Activated T-cell treated with anti-CD3 and anti-CD28 coated beads, Interleukin-2, amount 50 U/mL, for 4 hours (primary cell): ENCODE results near the gene ACBD6. TPM values are rescaled to one million over a fixed set of nuclear protein-coding genes. Genes with fewer than 3 reads are reported as not detected.

Source experiments
- ATAC-seq, 2 donors: fragments of 200-7000 bp; cut with Tn5 transposase; one replicate each; pipeline ENCODE4 v1.10.0; 2021
- DNase-seq: peaks from one replicate; pipeline ENCODE4 v3.0.0-alpha.2; 2020
- H3K27me3 Mint-ChIP-seq: one replicate; pipeline ENCODE4 v1.8.0; 2021; ENCODE audit warnings: low read depth, mixed read lengths
- H3K36me3 Mint-ChIP-seq: one replicate; pipeline ENCODE4 v1.8.0; 2022; ENCODE audit warnings: mixed read lengths; ENCODE audit not compliant: insufficient read depth
- H3K4me1 Mint-ChIP-seq: one replicate; pipeline ENCODE4 v1.8.0; 2021; ENCODE audit warnings: low read depth, mixed read lengths
- H3K4me3 Mint-ChIP-seq: one replicate; pipeline ENCODE4 v1.8.0; 2021; ENCODE audit warnings: mild to moderate bottlenecking, moderate library complexity, mixed read lengths
- H3K9me3 Mint-ChIP-seq: one replicate; pipeline ENCODE4 v1.8.0; 2021; ENCODE audit warnings: mixed read lengths
- total RNA-seq, 3 donors: library from RNA; stranded (reverse); gene quantifications; one replicate each; pipeline ENCODE4 v1.2.1, GENCODE V29; 2021

The ACBD6 gene
- total RNA-seq, 3 donors from 2014 or later, result 54.9 to 63.6 (median 60.7) TPM

DNA sequence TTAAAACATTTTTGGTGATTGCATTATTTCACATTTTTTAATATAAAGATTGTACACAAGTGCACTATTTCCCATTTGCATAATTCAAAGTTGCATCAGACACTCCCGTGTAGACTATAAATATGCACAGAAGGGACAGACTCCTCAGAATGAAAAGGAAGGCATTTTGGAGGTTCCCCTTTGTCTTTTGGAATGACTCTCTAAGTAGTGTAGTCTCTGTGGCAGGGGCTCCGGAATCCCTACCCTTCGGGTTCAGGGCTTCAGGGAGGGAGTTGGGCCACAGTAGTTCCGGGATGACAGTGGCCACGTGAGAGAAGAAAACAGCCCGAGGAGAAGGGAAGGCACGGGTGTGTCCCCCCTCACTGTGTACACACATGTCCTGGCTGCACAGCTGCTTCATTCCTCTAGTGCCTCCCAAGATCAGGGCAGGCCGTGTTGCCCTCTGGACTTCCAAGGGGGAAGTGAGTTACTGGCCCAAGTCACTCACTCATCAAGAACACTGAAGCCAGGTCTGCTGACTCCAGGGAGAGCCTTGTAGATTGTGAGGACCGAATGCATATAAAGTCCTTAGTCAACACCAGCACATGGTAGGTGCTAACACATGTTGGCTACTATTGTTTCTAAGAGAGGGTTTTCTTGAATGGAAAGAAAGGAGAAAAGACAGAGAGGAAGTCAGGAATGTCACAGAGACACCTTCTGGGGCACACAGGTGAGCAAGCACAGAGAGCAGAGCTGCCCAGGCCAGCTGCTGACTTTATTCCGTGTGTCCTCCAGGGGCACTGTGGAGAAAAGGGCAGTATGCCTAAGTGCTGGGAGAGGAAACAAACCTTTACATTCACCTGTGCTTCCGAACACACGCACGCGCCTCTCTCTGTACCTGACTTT is 232.5 kb downstream of the ACBD6 start:
- no peaks in the 10 kb centered on the region for H3K4me1 Mint-ChIP-seq
- H3K9me3 Mint-ChIP-seq, result no peaks in the 10 kb centered on the region
- peaks cover 6% of the 10 kb centered on the region for H3K36me3 Mint-ChIP-seq
- H3K4me3 Mint-ChIP-seq, result no peak overlapping the region
- no peaks in the 10 kb centered on the region for H3K27me3 Mint-ChIP-seq
- ATAC-seq, result peak in 1 of 2 donors; percentile 27
- no peak for DNase-seq

DNA sequence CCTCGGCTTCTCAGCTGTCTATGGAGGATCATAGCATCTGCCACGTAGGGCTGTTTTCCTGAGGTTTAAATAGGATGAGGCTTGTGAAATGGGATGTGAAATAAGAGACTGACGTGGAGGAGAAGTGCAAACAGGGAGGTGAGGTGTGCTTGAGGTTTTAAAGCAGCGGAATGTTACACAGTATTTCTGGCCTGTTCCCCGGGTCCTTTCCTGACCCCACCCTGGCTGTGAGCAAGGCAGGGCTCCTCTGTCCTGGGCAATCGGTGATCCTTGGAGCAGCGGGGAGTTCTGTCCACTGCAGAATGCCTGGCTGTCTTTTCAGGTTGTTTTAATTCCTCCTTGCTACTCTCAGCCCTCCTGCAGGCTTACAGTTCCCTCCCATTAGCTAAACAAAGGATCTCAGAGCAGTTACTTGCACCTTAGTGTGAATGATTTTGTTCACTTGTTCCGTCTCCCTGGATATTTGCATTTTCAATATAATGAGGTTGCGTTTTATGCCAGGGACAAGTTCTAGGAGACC is 233.8 kb downstream of the ACBD6 start:
- Mint-ChIP-seq H3K36me3 (peaks cover 2% of the 10 kb centered on the region), H3K27me3 (no peaks in the 10 kb centered on the region), H3K4me3 (no peak overlapping the region), H3K9me3 (no peaks in the 10 kb centered on the region), H3K4me1 (no peaks in the 10 kb centered on the region)
- DNase-seq, result no peak
- ATAC-seq, result no peak

DNA sequence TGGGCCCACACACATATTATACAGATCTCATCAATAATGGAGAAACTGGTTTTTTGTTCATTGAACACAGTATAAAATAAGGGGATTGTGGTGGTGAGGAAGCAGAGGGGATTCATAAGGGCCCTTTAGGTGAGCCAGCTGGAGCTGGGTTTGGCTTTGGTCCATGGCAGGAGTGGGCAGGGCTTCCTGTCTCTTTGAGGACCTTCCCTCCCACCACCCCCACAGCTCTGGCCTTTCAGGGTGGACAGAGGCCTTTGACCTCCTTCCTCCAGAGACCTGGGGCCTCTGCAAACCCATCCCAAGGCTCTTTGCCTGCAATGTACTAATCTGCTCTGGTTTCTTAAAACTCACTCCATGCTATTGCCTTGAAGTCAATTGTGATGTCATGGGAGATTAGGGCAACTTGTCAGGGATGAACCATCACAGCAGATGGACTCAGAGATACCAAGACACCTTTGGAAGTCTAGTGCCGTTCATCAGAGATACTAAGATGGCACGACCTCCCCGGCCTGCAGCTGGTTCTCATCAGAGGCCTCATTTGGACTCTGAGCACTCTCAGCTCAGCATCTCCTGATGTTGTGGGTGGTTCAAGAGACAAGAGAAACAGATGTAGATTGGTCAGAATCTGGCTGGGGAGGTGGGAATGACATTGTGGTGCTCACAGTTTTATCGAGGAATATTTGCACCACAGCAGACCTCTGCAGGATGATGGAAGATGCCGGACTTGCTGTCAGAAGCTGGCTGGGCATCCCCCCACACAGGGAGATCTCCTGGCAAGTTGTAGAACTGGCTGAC is 234.4 kb downstream of the ACBD6 start:
- Mint-ChIP-seq H3K4me1 (no peaks in the 10 kb centered on the region), H3K36me3 (peaks cover 1% of the 10 kb centered on the region), H3K27me3 (no peaks in the 10 kb centered on the region), H3K4me3 (no peak overlapping the region), H3K9me3 (no peaks in the 10 kb centered on the region)
- ATAC-seq, result no peak
- DNase-seq, result no peak

DNA sequence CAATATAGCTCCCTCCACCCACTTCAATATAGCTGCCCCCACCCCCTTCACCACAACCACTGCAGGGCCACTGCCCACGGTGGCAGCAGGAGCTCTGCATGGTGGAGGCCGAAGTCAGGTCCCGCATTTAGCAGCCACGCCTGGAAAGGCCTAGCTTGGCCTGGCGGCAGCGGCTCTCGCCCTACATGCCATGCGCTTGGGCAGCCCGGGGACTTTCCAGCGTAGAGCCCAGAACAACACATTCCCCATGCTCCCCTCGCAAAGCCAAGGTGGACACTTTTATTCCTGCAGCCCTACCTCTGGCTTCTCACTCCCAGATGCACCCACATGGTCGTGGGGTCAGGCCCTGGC is 235.2 kb downstream of the ACBD6 start:
- no peak for DNase-seq
- Mint-ChIP-seq H3K36me3 (no peaks in the 10 kb centered on the region), H3K4me3 (no peak overlapping the region), H3K9me3 (no peaks in the 10 kb centered on the region), H3K4me1 (no peaks in the 10 kb centered on the region), H3K27me3 (no peaks in the 10 kb centered on the region)
- no peak for ATAC-seq

DNA sequence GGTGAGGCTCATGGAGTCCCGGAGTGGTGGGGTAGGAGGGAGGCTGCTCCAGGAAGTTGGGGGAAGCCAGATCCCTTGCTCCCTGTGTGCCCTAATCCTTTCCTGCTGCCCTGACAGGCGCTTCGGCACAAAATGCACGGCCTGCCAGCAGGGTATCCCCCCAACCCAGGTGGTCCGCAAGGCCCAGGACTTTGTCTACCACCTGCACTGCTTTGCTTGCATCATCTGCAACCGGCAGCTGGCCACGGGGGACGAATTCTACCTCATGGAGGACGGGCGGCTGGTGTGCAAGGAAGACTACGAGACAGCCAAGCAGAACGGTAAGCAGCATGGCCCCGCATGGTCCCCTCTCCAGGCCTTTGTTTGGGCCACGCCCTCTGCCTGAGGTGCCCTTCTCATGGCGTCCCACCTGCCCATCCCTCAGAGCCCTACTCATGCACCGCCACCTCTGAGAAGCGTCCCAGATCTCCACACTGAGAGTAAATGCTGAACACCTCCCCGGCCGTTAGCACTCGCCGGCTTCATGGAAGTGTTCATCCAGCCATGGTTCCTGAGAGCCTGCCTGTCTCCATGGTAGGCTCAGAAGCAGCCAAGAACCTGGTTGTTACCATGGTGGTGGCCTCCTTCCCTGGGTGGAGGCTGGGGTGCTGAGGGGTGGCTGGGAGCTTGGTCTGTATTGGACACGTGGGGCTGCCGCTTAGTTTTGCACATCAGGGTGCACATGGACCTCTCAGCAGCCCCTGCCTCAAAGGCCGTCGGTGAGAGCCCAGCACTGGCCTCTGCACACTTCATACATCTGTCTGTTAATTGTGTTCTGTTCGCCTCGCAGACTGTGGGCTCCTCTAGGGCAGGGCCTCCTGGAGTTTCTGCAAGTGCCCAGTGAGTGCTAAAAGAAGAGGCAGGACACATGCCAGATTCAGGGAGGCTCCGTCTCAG is 235.8 kb downstream of the ACBD6 start:
- Mint-ChIP-seq H3K4me1 (no peaks in the 10 kb centered on the region), H3K27me3 (no peaks in the 10 kb centered on the region), H3K9me3 (no peaks in the 10 kb centered on the region), H3K4me3 (no peak overlapping the region), H3K36me3 (no peaks in the 10 kb centered on the region)
- DNase-seq, result no peak
- no peak for ATAC-seq

DNA sequence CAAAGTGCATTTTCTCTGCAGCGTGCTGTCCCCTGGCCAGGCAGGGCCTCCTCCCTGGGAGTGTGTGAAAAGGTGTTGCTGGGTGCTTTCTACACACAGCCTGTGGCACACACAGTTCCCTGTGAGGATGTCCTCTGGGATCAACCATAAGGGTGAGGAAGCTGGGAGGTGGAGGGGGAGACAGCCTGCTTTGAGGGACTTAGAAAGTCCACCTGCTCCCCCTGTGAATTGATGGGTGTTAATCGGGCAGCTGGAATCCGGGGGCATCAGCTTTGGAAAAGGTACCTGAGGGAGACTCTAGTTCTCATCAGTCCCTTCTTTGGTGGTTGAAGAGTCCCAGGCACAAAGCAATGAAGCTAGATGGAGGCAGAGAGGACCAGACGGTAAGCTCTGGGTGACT is 236.5 kb downstream of the ACBD6 start:
- ATAC-seq (no peak), DNase-seq (no peak)
- Mint-ChIP-seq H3K27me3 (no peaks in the 10 kb centered on the region), H3K9me3 (no peaks in the 10 kb centered on the region), H3K4me1 (no peaks in the 10 kb centered on the region), H3K4me3 (no peak overlapping the region), H3K36me3 (no peaks in the 10 kb centered on the region)

DNA sequence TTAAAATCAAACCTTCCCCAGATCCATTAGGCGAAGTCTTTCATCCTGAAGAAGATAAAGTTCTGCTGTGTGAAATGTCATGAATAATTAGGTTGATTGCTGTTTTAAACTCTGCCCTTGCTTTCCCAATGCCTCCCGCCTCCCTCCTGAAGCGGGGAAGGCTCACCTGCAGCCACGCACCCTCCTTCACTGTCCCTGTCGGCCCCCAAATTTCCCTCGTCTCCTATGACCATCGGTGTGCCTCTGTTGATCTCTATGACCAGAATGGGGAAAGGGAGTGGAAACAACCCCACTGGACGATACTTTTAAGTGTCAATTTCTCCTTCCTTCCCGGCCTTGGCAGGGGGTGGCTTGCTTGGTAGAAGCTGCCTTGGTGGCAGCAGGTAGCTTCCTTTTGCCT is 237.2 kb downstream of the ACBD6 start:
- no peaks in the 10 kb centered on the region for H3K27me3 Mint-ChIP-seq
- no peaks in the 10 kb centered on the region for H3K4me1 Mint-ChIP-seq
- DNase-seq, result no peak
- H3K36me3 Mint-ChIP-seq, result no peaks in the 10 kb centered on the region
- no peak overlapping the region for H3K4me3 Mint-ChIP-seq
- no peaks in the 10 kb centered on the region for H3K9me3 Mint-ChIP-seq
- no peak for ATAC-seq

DNA sequence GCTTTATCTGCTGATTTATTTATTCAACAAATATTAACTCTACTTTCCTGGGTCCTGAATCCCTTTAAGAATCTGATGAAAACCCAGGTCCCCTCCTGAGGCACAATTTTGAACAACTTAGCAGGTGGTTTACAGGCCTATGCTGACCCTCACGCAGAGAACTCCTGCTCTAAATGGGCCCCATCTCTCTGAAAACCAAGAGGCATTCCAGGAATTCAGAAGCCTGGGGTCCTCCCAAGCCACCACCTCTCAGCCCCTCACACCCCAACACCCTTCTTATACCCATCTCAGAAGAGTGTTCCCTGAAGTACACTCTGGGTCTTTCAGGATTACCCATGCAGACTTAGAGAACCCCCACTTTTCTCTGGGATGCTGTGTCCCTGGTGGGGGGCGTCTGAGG is 237.8 kb downstream of the ACBD6 start:
- H3K9me3 Mint-ChIP-seq, result no peaks in the 10 kb centered on the region
- ATAC-seq, result no peak
- no peaks in the 10 kb centered on the region for H3K36me3 Mint-ChIP-seq
- DNase-seq, result no peak
- no peaks in the 10 kb centered on the region for H3K4me1 Mint-ChIP-seq
- no peak overlapping the region for H3K4me3 Mint-ChIP-seq
- H3K27me3 Mint-ChIP-seq, result no peaks in the 10 kb centered on the region

DNA sequence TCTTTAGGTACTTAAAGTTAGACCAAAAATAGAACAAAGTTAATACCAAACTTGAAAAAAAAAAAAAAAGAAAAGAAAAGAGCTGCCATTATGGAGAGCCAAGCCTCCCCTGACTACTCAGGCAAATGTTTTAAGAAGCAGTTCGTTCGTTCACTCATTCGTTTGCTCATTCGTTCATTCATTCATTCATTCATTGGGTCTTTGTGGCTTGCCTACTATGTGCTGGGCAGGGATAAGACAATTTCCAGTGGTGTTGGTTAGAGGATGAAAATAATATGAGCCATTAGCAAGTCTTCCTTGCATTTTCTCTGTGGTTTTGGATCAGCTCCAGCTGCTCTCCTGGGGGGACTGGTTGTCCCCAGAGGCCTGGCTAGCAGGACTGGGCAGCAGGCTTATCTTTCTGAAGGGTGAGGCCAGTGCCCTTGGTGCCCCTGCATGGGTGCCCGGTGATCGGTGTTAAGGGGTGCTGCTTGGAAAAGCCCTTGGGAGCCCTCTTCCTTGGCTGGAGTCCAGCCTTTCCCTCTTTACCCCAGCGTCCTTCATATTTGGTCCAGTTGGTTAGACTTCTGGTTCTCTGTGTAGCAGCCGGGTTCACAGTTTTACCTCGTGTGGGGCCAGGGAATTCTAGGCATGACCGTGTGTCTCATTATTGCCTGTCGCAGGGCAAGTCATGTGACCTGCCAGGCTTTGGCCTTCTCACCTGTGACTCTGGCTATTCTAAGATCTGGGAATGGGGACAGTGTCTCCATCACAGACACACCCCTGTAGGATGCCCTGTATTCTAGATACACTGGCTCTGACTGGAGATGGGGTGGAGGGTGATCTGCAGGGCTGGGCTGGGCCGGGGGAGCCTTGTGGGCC is 239.5 kb downstream of the ACBD6 start:
- H3K4me1 Mint-ChIP-seq, result no peaks in the 10 kb centered on the region
- no peaks in the 10 kb centered on the region for H3K36me3 Mint-ChIP-seq
- H3K4me3 Mint-ChIP-seq, result no peak overlapping the region
- peaks cover 9% of the 10 kb centered on the region for H3K27me3 Mint-ChIP-seq
- ATAC-seq, result no peak
- DNase-seq, result no peak
- no peaks in the 10 kb centered on the region for H3K9me3 Mint-ChIP-seq

DNA sequence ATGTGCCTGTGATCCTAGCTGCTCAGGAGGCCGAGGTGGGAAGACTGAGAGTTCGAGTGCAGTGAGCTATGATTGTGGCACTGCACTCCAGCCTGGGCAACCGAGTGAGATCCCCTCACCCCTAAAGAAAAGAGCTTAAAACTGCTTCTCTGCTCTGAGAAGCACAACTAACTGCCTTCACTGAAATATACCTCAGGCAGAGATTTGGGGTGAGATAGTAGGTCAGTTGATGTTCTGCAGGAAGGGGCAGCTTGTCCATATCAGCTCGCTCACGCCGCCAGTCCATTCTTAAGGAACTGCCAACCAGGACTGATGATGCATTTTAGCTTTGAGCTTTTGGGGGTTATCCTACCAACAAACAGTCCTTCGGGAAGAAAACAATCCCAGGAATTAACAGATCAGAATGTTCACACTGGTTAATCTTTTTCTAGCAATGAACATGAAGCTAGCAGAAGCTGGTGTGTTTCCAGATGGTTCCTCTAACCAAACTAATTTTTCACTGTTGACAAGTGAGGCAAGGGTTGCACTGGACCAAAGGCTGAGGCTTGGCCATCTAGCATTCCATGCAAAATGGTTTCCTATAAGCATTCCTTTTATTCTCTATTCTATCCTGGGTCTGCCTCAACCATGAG is 240.7 kb downstream of the ACBD6 start:
- Mint-ChIP-seq H3K9me3 (no peaks in the 10 kb centered on the region), H3K27me3 (peaks cover 18% of the 10 kb centered on the region), H3K36me3 (no peaks in the 10 kb centered on the region), H3K4me1 (no peaks in the 10 kb centered on the region), H3K4me3 (no peak overlapping the region)
- ATAC-seq (no peak), DNase-seq (no peak)

DNA sequence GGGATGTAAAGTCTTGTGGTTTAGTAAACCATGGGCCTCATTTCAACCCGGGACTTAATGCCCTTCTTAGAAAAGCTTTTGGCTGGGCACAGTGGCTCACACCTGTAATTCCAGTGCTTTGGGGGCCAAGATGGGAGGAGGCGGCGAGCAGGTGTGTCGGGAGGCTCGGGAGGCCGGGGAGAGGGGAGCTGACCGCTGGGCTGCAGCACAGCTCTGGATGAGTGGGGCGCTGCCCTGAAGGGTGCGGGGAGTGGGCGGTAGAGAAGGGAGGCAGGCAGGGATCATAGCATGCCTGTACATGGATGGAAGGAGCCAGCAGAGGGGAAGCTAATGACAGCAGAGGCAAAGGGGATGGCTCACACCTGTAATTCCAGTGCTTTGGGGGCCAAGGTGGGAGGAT is 241.3 kb downstream of the ACBD6 start:
- no peak for DNase-seq
- no peaks in the 10 kb centered on the region for H3K9me3 Mint-ChIP-seq
- ATAC-seq, result no peak
- H3K36me3 Mint-ChIP-seq, result no peaks in the 10 kb centered on the region
- no peak overlapping the region for H3K4me3 Mint-ChIP-seq
- H3K4me1 Mint-ChIP-seq, result no peaks in the 10 kb centered on the region
- H3K27me3 Mint-ChIP-seq, result peaks cover 24% of the 10 kb centered on the region

DNA sequence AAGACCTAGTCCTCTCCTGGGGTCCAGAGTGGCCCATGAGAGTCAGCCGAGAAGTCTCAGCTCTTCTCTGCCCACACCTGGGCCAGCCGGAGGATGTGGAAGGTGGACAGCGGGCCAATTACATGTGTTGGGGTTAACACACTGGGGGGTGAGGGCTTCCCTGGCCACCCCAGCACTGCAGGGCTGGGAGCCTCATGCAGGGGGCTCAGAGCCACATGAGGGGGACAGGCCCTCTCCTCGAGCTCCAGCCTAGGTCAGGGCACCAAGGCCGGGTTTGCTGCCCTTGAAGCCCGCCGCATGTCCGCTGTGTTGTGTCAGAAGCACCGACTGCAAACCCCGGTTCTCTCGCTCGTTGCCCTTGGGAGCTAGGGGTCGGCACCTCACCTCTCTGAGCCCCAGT is 241.8 kb downstream of the ACBD6 start:
- no peaks in the 10 kb centered on the region for H3K36me3 Mint-ChIP-seq

More for the DNA sequence above, 241.8 kb downstream of the ACBD6 start:
- Mint-ChIP-seq H3K4me1 (no peaks in the 10 kb centered on the region), H3K27me3 (peaks cover 29% of the 10 kb centered on the region), H3K9me3 (no peaks in the 10 kb centered on the region), H3K4me3 (no peak overlapping the region)
- ATAC-seq, result no peak
- no peak for DNase-seq
